BJ (cell line): ENCODE measurements around the gene GSK3A. TPM values are rescaled to one million over a fixed set of nuclear protein-coding genes. Genes with fewer than 3 reads are reported as not detected.

Experiments used
- CTCF ChIA-PET: fragments of 350-600 bp; formaldehyde crosslinking; extraction: SDS; loops from one replicate; lab custom pipeline; 2021; ENCODE audit warnings: antibody characterized with exemption, inconsistent platforms; lab: Yijun Ruan, JAX
- POLR2A ChIA-PET: fragments of 300-600 bp; sonication (Branson Sonifier 250); formaldehyde crosslinking; extraction: SDS; loops from one replicate; lab custom pipeline; 2021; ENCODE audit warnings: antibody characterized with exemption; lab: Charles Lee
- DNase-seq: peaks from one replicate; pipeline ENCODE4 v3.0.0-alpha.2; 2011; ENCODE audit warnings: low read depth
- H3K27me3 ChIP-seq: 2 replicates; pipeline ENCODE4 v1.6.0; 2011; ENCODE audit warnings: low read length; ENCODE audit not compliant: control insufficient read depth, insufficient read depth
- H3K36me3 ChIP-seq: 2 replicates; pipeline ENCODE4 v1.5.1; 2011; ENCODE audit warnings: low read length; ENCODE audit not compliant: control insufficient read depth, insufficient read depth
- H3K4me3 ChIP-seq: 2 replicates; pipeline ENCODE4 v1.5.1; 2011; ENCODE audit warnings: low read depth, mild to moderate bottlenecking, control low read depth, low read length
- CTCF ChIP-seq: IDR thresholded peaks from 2 replicates; pipeline ENCODE4 v1.5.1; 2011; ENCODE audit warnings: low read depth, mild to moderate bottlenecking, control low read depth, inconsistent platforms, low read length, moderate library complexity; ENCODE audit not compliant: insufficient read depth
- polyA plus RNA-seq: library from polyadenylated mRNA; depleted of rRNA; stranded (reverse); fragments of >200 nt; gene quantifications from 2 replicates; pipeline ENCODE4 v1.2.3, GENCODE V29; 2011

Gene GSK3A
- polyA plus RNA-seq, 1 experiment = 36.1 TPM

DNA sequence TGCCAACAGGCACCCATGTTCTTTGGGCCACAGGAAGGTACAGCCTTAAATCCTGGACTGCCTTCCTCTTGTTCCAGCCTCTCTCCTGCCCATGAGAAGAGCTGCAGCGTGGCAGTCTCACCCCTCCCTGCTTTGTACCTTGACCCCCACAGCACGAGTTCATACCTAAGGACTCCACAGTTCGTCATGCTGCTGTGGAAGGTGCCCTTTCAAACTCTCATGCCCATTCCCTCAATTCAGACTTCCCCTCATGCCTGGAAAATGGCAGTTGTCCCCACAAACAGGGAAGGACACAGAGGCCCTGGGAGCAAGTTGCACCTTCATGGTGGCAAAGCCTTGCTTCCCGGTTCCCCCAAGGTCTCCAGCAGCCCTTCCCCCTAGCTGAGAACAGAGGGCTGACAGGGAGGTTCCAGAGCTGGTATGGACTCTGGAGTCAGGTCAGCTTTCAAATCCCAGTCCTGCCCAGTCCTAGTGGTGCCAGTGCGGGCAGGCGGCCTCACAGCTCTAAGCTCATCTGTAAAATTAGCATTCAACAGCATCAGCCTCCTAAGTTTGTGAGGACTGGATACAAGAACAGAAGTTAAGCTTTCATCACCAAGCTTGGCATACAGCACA lies 8.6 kb downstream of the GSK3A start:
- TF ChIP-seq CTCF = no peak
- DNase-seq = no peak
- Histone ChIP-seq H3K27me3 (no peaks in the 10 kb centered on the region), H3K36me3 (peaks cover 45% of the 10 kb centered on the region), H3K4me3 (no peak overlapping the region)
- ChIA-PET POLR2A (no interaction called here), CTCF (interaction anchor here (1.0 to 3.8 kb wide), 3 partner anchors 11 to 125 kb away, joined by 3 to 17 read pairs (median 12); no protein-coding TSS in a partner anchor)

DNA sequence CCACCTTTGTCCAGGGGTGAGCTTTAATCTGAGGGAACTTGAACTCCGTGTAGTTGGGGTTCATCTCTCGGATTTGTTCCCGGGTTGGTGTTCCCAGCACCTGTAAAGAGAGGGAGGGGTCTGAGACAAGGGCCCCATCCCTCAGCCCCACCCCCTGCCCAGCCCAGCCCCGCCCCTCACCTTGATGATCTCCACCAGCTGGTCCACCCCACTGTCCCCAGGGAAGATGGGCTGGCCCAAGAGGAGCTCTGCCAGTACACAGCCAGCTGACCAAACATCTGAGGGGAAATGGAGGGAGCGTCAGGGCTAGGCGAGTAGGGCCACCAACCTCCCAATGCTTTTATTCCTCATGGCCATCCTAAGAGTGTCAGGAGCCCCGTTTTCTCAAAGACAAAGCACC lies 9.3 kb downstream of the GSK3A start:
- no peak for DNase-seq
- TF ChIP-seq CTCF = no peak
- Histone ChIP-seq H3K27me3 (no peaks in the 10 kb centered on the region), H3K4me3 (no peak overlapping the region), H3K36me3 (peaks cover 45% of the 10 kb centered on the region)
- CTCF ChIA-PET = interaction anchor here (3.8 kb wide), 1 partner anchor 124 kb away, joined by 17 read pairs; no protein-coding TSS in a partner anchor
- POLR2A ChIA-PET = no interaction called here

DNA sequence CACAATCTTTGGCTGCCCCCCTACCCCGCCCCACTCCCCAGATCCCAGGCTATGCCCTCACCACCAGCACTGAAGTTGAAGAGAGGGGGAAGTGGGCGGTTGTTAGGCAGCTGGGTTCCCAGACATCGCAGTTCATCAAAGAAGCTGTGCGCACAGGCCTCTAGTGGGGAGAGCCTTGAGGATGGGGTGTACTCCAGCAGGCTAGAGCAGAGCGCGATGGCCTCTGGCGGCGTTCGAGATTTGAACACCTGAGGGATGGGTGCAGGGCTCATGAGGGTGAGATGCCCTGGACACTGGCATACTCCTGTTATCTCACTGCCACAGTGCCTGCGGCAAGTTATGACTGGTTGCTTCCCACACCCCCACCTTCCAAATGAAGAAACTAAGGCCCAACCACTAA lies 10.0 kb downstream of the GSK3A start:
- DNase-seq = no peak
- POLR2A ChIA-PET = no interaction called here
- peaks cover 45% of the 10 kb centered on the region for H3K36me3 ChIP-seq

DNA sequence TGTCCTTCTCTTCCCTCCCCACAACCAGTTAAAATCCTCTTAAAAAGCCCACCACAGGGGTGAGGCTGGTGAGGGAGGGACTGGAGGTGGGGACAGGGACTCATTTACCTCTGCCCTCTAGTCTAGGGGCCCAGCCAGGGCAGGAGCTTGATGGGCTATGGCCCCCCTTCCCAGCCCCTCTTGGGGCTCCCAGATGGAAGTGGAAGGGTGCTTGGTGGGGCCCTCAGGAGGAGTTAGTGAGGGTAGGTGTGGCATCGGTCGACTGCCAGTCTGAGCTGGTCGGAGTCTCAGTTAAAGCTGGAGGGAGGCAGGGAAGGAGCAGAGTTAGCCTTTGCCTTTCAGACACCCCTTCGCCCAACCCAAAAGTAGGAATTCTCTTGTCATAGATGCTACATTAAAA lies 11.8 kb downstream of the GSK3A start:
- H3K27me3 ChIP-seq = no peaks in the 10 kb centered on the region
- ChIA-PET POLR2A (no interaction called here), CTCF (interaction anchor here (1.3 kb wide), 1 partner anchor 10 kb away, joined by 4 read pairs; no protein-coding TSS in a partner anchor)
- DNase-seq = no peak
- no peak for TF ChIP-seq CTCF
- H3K4me3 ChIP-seq = no peak overlapping the region
- H3K36me3 ChIP-seq = peaks cover 47% of the 10 kb centered on the region

More for the DNA sequence above, 10.0 kb downstream of the GSK3A start:
- H3K4me3 ChIP-seq = no peak overlapping the region
- no peak for TF ChIP-seq CTCF
- CTCF ChIA-PET = interaction anchor here (0.6 to 3.8 kb wide), 4 partner anchors 10 to 124 kb away, joined by 3 to 17 read pairs (median 3); partner anchors contain the start of gene PAFAH1B3
- no peaks in the 10 kb centered on the region for H3K27me3 ChIP-seq

- DNase-seq = no peak
- H3K4me3 ChIP-seq = no peak overlapping the region
- no peak for TF ChIP-seq CTCF
- peaks cover 49% of the 10 kb centered on the region for H3K36me3 ChIP-seq
- H3K27me3 ChIP-seq = no peaks in the 10 kb centered on the region
- POLR2A ChIA-PET = no interaction called here
- CTCF ChIA-PET = interaction anchor here (0.5 to 1.3 kb wide), 3 partner anchors 11 to 127 kb away, joined by 3 to 4 read pairs (median 4); no protein-coding TSS in a partner anchor
These were observed 12.5 kb downstream of the GSK3A start for GRCh38 chr19:42229855-42230351.
